Right lung (tissue), 5 donors: Measurements from ENCODE around the gene RNF144A. TPM values are rescaled to one million over a fixed set of nuclear protein-coding genes. Genes with fewer than 3 reads are reported as not detected.

ENCODE experiments used
- DNase-seq, 2 donors: peaks; one replicate each; pipeline ENCODE4 v3.0.0-alpha.2; 2013
- polyA plus RNA-seq, 5 donors: library from polyadenylated mRNA; unstranded; fragments of 120-200 nt; gene quantifications; one replicate each; pipeline versions ENCODE4 v1.2.1 to v1.2.3, GENCODE V29; 2013; ENCODE audit warnings: inconsistent platforms in 1 of 5, low replicate concordance in 1 of 5; ENCODE audit not compliant: insufficient read length in 5 of 5, insufficient read depth in 1 of 5

Gene RNF144A
- polyA plus RNA-seq, 5 donors: 22.8 to 35.4 (median 31.4) TPM

DNA sequence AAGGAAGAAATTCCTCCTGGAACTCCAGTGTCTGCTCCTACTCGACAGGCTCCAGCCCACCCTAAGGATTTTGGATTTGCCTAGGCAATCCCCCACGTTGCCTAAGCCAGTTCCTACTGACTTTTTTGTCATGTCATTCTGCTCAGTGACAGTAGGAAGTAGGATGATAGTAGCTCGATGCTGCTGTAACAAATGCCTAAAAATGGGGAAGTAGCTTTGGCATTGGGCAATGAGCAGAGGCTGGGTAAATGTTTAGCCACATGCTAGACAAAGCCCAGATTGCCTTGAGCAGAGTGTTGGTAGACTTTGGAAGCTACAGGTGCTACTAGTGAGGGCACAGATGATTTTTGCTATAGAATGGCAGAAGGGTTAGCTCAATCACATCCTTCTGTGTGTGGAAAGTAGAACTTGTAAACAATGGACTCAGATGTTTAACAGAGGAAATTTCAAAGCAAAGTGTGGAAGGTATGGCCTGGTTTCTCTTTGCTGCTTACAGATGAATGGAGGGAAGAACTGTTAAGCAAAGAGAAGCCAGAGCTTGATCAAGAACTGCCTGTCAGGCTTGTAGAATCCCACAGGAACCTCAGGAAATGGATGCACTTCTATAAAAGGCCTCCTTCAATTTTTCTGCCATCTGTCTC lies 154.8 kb downstream of the RNF144A start:
- no peak for DNase-seq

DNA sequence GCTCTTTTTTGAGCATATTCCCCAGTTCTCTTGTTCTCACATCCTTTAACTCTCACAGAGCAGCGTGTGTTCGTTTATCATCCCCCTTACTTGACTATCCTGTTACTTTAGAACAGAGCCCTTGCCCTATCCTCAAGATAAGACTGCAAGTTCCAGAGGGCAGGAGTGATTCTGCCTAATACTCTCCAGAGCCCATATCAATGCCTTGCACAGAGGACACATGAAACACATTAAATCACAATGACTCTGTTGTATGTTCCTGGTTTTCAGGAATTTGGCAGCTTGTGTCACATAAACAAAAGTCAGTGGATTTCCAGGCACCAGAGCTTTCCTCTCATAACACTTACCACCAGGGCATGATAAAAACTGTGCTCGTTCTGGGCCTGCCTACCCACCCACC lies 156.7 kb downstream of the RNF144A start:
- no peak for DNase-seq

DNA sequence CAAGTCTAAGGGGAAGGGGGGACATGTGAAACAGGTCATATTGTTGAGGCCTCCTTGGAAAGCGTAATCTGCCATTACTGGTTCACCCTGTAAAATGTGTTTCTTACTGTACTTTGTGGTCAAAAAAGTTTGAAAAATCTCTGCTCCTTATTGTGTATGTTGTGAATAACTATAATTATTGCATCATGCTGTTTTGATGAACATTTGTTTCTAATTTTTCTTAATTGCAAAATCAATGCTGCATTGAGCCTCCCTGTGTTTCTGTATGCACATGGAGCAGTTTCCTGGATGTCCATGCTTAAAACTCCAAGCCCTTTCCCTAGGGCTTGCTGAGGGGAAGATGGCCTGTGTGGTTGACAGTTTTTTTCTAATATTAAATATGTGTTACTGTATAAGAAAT lies 158.6 kb downstream of the RNF144A start:
- no peak for DNase-seq

DNA sequence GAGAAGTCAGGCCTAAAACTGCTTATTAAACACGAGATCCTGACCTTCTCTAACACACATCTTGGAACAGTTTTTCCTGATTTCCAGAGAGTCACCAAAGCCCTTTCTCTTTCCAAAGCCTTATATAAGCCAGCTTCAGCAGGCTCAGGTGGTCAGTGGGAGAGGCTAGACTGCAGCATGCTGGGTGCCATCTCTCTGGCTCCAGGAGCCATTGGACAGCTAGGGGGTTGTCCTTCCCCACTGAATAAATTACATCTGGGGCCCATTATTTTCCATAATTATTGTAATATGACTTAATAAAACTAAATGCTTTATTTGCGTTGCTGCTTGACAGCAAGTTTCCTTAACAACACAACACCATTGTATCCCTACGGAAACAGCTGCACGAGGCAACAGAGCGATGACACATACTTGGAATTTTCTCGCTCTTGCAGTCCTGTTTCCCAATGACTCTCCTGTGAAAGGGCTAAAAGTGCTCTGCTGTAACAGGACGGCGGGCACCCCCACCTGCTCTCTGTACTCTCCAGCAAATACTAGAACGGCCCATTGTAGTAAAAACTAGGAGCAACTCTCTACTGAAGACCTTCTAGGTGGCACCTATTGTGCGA lies 160.6 kb downstream of the RNF144A start:
- DNase-seq: peak in 1 of 2 donors; percentile 14

DNA sequence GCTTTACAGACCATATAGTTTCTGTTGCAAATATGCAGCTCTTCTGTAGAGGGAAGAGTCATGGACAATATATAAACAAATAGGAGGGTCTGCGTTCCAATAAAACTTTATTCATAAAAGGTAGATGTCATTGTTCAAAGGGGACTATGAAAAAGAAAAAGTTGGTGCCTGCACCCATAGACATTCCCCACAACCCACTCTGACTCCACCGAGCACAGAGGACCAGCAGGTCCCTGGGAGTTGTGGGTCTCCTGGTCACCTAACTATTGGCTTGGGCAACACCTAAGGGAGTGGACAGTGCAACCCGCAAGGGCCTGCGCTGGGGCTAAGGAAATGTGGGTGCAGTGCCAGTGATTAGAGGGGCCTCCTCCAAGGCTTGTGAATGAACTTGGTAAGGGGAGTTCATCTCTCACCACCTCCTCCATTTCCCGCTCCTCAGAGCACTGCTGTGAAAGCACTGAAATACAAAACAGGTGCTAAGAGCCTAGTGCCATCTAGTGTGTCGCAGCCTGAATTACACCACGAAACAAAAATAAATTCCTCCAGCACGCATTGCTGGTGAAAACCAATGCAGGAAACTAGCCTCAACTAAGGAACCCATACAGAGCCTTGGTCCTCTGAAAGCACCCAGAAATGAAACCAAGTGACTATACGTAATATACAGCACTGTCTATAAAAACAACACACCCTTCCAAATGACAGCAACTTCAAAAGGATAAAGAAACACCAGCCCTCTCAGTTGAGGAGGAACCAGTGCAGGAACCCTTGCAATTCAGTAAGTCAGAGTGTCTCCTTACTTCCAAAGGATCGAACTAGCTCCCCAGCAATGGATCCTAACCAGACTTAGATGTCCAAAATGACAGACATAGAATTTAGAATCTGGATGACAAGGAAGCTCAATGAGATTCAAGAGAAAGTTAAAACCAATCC lies 166.6 kb downstream of the RNF144A start:
- no peak for DNase-seq

DNA sequence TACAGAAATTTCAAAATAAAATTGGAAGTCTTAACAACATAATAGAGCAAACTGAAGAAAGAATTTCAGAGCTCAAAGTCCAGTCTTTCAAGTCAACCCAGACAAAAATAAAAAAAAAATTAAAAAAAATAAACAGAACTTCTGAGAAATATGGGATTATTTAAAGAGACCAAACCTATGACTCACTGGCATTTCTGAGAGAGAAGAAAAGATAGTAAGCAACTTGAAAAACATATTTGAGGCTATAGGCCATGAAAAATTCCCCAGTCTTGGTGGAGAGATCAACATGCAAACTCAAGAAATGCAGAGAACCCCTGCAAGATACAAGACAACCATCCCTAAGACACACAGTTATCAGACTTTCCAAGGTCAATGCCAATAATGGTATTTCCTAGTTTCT lies 167.4 kb downstream of the RNF144A start:
- DNase-seq: no peak

DNA sequence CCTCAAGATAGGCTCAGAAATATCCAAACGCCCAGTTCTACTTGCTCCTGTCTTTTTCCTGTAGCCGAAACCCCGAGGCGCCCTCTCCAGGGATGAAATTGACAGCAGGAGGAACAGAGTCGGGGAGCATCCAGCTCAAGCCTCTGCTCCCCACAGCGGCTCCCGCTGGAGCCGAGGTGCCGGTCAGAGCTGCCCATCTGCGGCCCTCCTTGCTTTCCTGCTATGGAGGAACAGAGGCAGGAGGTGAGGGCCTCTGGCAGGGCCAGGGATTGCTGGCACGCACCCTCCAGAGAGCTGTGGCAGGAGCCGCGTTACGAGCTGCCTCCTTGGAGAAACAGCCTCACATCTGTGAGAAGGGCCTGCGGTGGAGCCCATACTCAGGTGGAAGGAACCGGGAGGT lies 172.1 kb downstream of the RNF144A start:
- DNase-seq: no peak

DNA sequence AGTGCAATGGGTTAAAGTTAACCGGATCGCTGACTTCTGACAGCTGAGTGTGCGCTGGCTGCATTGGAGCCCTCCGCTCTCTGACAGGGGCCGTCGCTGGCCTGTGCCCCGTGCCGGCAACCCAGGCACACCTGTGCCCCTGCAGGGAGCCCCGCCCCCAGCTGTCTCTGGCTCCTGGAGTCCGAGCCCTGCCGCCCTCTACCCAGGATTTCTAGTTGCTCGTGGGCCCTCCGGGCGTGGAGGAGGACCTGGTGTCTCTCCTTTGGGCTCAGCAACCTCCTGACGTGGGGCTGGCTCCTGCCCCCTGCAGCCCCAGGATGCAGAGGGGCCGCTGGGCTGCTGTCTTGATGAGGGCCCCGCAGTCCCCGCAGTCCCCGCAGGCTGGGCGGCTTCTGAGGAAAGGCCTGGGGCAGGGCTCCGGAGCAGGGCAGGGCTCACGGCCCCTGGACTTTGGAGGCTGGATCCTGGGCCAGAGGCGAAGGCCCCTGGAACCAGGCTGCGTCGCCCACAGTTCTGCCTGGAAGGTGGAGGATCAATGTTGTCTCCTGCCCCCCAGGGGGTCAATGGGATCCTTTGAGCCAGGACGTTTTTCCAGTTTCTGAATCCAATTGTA lies 172.8 kb downstream of the RNF144A start:
- no peak for DNase-seq

DNA sequence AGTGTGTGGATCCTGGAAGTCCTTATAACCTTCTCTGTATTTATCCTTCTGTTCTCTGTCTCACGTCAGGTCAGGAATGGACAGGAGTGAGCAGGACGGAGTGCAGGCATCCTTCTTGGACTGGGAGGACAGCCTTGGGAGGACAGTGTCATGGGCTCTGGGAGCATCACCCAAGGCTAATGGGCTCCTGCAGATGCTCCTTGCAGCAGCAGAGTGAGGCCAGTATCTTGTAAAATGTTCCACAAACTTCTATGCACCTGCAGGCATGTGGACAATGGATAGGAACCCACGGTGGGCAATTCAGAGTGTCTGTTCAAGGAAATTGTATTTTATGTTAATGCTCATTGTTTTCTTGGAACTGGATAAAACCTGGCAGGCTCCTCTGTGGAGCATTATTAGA lies 176.2 kb downstream of the RNF144A start:
- no peak for DNase-seq

Other genes with a start within 250 kb of the RNF144A start
- 1 to 10 TPM; 2.9 to 5.6 (median 4.0) TPM for gene CMPK2, start 51.5 kb upstream of the RNF144A start, polyA plus RNA-seq
- gene RSAD2, start 39.6 kb upstream of the RNF144A start, polyA plus RNA-seq: 1 to 10 TPM; 3.7 to 5.8 (median 4.7) TPM